Stimulated activated CD8-positive, alpha-beta memory T cell treated with anti-CD3 and anti-CD28 coated beads, Interleukin-15, amount 100 ng/mL, for 4 hours (primary cell): ENCODE measurements around the gene ADCY2.

Experiments
- DNase-seq, 2 donors: peaks; one replicate each; pipeline ENCODE4 v3.0.0-alpha.2; 2020; ENCODE audit warnings: low read depth in 2 of 2

ADCY2 gene

DNA sequence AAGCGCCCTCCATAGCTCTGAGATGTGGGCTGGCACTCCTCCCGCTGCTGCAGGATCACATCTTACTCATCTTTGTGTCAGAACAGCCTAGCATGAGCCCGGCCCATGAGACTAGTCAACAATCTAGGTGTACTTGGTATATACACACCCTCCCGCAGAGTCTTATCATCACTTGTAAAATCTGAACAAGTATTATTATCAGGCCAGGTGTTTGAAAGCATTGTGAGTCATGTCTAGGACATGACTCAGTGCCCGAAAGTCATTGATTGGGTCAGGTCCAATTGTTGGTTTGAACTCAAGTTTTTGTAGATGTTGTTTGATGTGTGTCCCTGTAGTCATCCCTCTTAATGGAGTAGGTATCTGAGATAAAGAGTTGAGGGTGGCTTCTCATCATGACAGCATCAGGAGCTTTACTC, 346.3 kb downstream of the ADCY2 start:
- DNase-seq, result no peak

DNA sequence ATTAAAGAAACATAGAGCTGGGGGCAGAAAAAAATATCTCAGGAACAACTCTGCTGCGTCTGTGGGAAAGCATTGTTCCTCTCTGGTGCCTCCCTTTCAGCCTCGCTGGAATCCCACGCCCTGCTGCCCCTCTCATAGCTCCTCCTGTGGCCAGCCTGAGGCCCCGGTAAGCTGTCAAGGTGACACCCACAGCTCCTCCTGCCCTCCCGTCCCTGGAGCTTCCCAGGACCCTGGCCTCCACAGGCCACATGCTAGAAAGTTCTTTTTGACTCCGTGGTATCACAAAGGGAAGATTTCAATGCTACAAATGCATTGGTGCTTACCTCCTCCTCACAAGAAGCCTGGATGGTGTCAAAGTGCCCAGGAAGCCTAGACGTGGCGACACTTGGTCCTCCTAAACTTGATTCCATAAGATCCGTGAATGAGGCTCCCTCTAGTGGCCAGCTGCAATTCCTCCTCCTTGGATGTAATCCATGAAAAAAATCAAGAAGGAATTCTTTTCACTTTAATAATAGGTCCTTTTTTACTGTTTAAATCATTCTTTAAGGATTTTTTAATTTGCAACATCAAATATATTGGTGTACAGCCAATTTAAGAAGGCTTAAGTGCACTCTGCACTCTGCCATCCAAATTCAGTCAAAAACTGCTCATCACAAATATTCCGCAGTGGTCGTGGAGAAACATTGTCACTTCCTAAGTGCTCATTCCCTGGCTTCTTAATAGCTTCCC, 350.1 kb downstream of the ADCY2 start:
- no peak for DNase-seq

DNA sequence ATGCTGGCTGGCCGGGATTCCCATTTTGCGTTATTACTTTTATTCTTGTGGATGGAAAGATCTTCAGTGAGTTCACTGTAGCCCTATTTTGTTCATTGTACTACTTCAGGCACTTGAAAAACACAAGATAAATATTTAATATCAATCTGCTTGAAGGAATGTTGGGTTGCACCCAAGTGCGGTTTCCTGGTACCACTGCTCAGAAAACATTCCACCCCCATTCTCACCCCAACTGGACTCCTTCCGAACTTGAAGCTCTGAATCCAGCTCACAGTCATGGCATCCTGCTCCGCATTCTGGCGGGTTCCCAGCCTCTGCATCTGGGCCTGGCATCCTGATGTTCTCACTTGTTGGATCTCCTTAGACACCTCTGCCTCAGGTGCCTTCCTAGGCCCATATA, 351.8 kb downstream of the ADCY2 start:
- no peak for DNase-seq

DNA sequence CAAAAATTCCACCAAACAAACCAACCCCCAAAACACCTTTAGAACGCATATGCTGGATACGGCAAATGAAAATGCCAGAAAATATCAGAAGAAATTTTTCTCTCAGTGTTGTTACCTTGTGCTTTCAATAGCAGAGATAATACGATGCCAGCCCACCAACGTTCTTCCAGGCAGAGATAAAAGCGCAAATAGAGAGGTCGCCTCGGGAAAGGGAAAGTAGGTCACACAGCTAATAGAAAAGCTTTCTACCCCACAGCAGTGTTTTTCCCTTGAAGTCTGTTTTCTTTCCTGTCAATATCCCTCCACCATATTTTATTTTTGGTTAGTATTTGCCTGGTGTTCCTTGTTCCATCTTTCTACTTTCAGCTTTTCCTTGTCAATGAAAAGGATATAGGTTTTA, 353.7 kb downstream of the ADCY2 start:
- DNase-seq, result no peak

GRCh38 chr5:7751874-7752273, 355.9 kb downstream of the ADCY2 start:
- DNase-seq, result no peak

- DNase-seq, result no peak
Measured at GRCh38 chr5:7753181-7753580, 357.2 kb downstream of the ADCY2 start.

- no peak for DNase-seq
Measured at GRCh38 chr5:7753596-7753995, 357.7 kb downstream of the ADCY2 start.

- DNase-seq, result no peak
Measured at GRCh38 chr5:7754490-7754889, 358.6 kb downstream of the ADCY2 start.

DNA sequence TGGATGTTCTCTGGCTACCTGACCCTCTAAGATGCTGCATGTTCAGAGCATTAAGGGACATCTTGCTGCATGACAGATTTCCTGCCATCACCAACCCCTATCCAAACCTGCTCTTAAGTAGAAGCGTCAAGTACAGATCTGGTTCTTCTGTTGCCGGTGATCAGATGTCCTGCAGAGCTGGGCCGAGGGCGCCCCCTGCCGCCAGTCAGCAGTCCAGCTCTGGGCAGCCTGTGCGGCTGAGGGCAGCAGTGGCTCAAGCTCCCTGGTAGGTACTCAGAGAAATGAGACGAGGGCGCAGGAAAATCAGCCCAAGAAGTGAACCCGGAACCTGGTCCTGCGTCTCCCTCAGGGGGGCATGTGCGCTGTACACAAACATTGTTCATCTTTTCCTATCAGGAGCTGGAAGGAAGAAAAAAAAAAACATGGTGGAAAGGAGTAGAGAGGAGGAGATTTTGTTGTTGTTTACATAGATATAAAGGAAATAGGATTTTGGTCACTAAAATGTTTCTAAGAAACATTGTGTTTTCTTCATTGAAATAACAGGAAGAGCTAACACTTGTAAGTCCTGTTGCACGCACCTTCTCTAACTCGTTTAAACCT, 359.2 kb downstream of the ADCY2 start:
- no peak for DNase-seq

DNA sequence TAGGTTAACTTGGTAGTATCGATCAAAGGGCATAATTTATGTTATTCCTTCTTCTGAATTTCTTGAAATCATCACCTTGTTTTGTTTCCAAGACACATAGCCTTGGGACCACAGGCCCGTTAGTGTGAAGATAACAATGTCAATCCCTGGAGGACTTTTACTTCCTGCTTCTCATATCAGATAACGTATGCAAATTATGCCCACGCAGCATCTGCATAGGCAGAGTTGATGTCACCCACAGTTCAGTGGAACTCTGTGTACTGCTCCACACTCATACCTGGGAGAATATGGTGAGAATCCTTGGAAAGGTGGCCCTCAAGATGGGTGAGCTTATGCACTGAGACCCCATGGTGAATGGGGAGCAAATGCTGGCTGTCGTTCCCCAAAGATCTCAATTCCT, 360.0 kb downstream of the ADCY2 start:
- DNase-seq, result no peak

DNA sequence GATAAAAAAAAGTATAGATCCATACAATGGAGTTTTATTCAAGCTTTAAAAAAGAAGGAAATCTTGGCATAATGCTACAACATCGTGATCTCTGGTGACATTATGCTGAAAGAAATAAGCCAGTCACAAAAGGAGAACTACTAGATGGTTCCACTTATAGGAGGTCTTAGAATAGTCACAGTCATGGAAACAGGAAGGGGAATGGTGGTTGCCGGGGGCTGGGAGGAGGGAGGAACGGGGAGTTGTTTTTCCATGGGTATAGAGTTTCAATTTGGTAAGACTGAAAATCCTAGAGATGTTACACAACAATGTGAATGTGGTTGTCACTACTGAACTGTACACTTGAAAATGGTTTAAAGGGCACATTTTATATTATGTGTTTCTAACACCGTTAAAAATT, 360.5 kb downstream of the ADCY2 start:
- no peak for DNase-seq

DNA sequence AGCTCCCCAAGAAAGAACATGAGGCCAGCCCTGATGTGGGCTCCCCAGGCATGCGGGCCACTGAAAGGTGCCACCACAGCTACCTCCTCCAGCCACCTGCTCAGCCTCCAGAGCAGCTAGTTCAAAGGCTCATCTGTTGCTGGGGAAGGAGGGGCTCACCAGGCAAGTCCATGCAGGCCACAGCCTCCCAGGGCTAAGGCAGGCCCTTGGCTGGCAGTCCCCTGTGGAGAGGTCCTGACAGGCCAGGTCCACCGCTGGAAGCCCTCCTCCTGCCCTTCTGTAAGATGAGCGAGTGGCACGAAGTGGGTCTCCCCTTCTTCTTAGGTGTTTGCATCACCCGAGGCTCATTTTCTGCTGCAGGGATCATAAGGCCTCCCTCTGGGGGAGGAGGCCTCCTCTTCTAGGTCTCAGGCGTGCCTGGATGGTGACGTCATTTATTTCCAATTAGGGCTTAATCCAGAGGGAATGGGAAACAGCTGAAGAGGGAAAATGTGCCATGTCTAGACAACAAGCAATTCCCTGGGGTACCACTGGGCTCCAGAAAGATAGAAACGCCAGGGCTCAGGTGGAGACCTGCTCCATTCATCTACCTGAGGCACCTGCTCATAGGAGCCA, 363.4 kb downstream of the ADCY2 start:
- DNase-seq, result no peak

- no peak for DNase-seq
Measured at GRCh38 chr5:7759951-7760580, 364.1 kb downstream of the ADCY2 start.

DNA sequence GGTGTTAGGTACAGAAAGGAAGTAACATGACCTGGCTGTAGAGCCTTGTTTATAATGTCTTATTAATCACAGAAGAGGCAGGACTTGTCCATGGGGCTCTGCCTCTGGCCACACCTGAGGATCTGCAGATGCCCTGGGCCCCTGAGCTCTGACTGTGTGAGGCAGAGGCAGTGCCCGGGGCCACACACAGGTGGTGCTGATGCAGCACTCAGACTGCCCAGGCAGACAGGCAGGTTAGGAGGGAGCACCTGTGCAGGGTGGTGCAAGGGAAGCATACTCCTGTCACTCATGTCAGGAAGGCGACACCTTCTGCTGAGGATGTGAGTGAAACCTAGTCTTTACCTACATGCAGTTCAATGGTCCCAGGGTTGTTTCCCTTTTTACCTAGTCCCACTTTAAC, 366.3 kb downstream of the ADCY2 start:
- DNase-seq, result no peak

GRCh38 chr5:7763621-7764072, 367.7 kb downstream of the ADCY2 start:
- DNase-seq, result no peak

- no peak for DNase-seq
Measured at GRCh38 chr5:7764452-7764851, 368.5 kb downstream of the ADCY2 start.

- no peak for DNase-seq
Measured at GRCh38 chr5:7770436-7770835, 374.5 kb downstream of the ADCY2 start.

- no peak for DNase-seq
Measured at GRCh38 chr5:7772141-7772540, 376.2 kb downstream of the ADCY2 start.

DNA sequence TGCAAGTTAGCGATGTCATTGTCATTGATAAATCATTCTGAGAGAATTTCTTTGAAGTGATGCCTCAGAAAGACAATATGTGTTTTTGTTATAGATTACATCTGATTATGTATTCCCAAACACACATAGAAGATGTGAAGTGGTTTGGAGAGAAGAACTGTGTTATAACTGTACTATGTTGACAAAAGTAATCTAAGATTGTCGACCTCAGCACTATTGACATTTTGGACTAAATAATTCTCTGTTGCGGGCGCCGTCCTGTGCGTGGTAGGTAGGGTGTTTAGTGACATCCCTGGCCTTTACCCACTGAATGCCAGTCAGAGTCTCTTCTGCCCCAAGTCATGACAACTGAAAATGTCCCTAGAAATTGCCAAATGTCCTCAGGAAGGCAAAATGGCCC, 377.2 kb downstream of the ADCY2 start:
- no peak for DNase-seq

GRCh38 chr5:7776442-7776841, 380.5 kb downstream of the ADCY2 start:
- DNase-seq, result no peak

GRCh38 chr5:7779019-7780005, 383.4 kb downstream of the ADCY2 start:
- DNase-seq, result no peak

DNA sequence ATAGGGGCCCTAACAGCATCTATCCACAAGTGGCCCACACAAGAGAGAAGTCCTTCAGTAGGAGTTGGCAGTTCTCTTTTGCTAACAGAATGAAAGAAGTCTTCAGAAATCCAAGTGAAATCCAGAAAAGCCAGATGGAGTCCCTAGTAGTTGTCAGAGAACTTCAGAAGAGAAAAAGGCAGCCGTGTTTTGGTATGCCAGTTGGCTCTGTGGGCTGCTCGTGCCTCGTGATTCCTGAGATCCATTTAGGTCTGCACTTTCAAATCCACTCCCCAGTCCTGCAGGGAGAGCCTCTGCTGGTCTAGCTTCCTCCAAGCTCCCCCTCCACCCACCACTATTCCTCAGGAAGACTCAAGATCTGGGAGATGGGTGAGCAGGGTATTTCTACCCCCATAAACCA, 386.0 kb downstream of the ADCY2 start:
- no peak for DNase-seq
